Measurements from ENCODE around the gene CAPN14.

GRCh38 chr2:31244101-31244500 is 26.8 kb upstream of the CAPN14 start:
- TF ChIP-seq CTCF (IDR thresholded peaks at IDR 0.05) (no peak), EP300 (IDR thresholded peaks at IDR 0.05) (no peak), POLR2A (IDR thresholded peaks at IDR 0.05) (no peak)

Measured in gastroesophageal sphincter (tissue), 3 donors.